Activated CD4-positive, CD25-positive, alpha-beta regulatory T cell (primary cell): ENCODE data around the gene VSTM5.
"Not testable (repeated sequence)": the region's sequence is repeated elsewhere in the genome, so short reads cannot be mapped to it uniquely, and the experiment has no call there.

ENCODE experiments used
- DNase-seq, 4 experiments: peaks; one replicate each; lab custom pipeline; 2025; lab: John Stamatoyannopoulos, UW

VSTM5 gene, protein sequence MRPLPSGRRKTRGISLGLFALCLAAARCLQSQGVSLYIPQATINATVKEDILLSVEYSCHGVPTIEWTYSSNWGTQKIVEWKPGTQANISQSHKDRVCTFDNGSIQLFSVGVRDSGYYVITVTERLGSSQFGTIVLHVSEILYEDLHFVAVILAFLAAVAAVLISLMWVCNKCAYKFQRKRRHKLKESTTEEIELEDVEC

DNA sequence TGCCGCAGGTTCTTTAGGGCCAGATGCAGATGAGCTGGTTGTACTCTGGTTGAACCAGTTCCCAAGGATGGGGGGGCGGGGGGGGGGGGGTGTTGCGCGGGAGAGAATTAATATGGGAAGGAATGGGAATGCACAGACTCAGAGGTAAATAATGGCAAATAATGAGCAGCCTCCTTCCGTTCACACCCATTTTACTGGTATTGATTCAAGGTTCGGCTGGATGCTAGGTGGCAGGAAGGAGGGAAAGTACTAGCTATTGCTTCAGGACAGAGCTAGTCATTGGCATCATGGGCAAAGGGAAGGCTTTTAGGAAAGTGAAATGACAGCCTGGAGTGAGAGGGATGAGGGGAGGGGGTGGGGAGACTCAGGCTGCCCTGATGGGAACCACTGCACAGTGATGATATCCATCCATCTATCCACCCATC is at the start of gene VSTM5:
Gene VSTM5 (minus strand): TSS at position 25 of the 425 bp plus-strand sequence. CDS start 116 bp downstream, outside the sequence.
- DNase-seq = no peak

DNA sequence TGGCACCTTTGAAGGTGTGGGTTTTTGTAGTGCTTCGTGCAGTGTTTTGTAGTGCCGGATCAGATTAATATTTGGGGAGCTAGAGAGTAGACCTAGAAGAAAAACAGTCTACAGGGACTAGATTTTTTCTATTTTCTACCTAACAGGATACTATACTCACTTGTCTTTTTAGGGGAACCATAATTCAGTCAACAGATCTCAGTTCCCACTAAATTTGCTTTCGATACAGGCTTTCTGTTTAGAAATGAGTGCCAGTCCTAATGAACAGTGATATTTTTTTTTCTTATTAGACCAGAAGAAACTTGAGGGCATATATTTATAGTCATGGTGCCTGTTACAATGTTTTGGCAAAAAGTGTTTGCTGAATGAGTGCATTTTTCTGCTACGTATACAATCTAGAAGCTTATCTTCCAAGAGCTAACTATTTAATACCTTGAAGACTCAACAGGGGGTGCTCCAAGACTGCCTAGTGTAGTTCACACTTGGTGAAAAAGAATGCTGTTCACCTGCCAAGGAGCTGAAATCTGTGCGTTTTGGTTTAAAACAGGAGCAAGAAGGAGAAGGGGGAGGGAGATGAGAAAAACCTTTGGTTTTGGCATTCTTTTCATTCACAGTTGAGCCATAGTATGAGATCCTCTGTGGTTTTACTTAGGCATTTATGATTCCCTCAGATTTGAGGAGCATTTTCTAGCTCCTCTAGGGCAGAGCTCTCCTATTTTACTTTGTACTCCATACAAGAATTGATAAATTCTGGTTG is 44.9 kb upstream of the VSTM5 start:
- no peak for DNase-seq

DNA sequence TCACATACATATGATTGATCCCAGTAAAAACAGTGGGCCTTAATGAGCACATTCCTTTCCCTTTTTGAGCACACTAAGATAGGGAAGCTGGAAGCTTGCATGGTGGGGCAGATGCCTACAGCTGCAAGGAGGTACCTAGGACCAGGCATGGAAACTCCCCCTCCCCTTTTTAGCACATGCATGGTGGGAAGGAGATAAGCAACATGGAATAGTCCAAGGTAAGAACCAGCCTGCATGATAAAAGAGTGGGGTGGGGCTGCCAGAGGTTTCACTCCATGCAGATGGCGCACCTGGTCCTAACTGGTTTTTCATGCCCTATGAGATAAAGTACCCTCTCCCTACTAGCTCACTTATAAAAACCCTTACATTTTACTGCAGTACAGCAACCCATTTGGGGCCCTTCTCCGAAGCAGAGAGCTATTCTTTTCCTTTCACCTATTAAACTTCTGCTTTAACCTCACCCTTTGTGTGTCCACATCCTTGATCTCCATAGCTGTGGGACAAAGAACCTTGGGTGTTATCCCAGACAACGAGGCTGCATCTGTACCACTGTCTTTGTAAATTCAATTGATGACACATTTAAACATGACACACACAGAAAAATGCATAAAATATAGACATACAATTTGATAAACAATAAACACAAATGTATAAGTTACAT is 40.1 kb upstream of the VSTM5 start:
- no peak for DNase-seq

DNA sequence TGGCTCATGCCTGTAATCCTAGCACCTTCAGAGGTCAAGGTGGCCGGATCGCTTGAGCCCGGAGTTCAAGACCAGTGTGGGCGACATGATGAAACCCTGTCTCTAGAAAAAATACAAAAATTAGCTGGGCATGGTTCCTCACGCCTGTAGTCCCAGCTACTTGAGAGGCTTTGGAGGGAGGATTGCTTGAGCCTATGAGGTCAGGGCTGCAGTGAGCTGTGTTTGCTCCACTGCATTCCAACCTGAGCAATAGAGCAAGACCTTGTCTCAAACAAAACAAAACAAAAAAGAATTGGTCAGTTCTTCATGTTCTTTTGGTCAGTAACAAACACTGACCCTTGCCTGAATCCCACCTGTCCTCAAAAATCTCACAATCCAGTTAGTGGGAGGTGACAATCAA is 36.7 kb upstream of the VSTM5 start:
- DNase-seq = no peak

DNA sequence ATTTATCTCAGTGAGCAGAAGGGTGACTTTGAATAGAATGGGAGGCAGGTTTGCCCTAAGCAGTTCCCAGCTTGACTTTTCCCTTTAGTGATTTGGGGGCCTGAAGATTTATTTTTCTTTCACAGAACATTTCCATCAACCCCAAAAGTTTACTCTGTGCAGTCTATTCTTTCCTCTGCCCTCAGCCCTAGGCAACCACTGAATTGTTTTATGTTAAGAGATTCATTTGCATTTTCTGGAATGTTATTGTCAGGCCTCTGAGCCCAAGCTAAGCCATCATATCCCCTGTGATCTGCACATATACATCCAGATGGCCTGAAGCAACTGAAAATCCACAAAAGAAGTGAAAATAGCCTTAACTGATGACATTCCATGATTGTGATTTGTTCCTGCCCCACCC is 28.7 kb upstream of the VSTM5 start:
- not testable (repeated sequence) for DNase-seq

DNA sequence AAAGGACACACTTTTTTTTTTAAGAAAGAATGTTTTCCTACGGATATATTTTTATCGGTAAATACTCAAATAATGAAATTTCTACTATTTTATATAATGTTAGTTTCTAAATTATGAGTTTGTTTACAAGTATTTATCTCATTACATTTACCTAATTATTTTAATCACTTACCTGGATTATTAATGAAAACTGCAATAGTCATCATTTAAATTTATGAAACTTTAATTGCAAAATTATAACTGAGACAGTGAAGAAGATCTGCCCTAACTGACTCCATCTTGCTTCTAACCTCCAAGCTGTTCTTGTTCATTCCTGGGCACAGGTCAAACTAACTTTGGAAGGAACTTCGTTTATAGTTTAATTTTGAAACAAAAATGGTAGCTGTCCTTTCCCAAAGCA is 25.2 kb upstream of the VSTM5 start:
- DNase-seq = no peak

DNA sequence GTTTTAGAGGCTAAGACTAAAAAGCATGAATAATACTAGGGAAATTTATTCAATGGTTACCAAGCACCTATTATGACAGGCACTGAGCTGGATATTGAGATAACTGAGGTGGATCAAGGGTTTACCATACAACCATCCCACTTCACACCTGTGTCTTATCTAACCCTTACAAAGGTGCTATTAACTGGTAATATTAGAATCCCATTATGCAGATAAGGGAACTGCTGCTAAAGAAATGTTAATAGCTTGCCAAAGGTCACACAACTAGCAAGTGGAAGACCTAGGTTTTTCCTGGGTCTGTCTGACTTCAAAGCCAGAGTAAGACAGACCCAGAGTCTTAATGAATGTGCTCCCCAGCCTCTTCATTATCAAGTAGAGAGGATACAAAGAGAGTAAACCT is 21.1 kb upstream of the VSTM5 start:
- no peak for DNase-seq

DNA sequence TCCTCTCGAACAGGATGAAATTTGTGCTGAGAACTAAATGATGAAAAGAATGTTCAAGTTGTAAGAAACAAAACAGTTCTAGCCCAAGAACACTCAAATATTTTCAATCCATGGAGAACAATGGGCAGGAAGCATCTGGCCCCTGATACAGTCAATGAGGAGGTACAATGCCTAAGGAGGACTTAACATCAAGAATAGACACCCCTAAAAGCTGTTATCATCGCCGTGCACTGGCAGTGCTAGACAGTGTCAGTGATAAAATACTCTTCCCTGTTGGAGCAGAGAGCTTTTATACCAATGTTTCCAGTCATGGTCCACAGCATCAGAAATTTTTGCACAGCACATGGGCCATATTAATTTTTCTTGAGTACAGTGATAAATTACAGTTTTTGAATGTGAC is 20.2 kb upstream of the VSTM5 start:
- no peak for DNase-seq

DNA sequence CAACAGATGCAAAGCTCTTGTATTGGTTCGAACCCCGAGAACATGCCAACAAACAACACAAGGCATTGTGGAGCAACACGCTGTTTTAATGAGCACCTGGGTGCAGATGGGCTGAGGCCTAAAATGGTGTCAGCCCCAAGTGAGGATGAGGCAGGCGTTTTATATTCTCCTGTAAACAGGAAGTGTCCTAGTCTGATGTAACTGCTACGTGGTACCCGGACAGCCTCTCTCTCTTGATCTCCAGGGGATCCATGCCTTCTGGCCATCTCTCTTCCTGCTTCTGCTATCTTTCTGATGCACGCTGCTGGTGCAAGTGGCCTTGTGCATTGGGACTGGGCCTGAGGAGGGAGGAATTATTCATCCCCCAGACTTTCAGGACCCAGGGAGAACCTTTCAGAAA is 19.4 kb upstream of the VSTM5 start:
- DNase-seq = no peak

DNA sequence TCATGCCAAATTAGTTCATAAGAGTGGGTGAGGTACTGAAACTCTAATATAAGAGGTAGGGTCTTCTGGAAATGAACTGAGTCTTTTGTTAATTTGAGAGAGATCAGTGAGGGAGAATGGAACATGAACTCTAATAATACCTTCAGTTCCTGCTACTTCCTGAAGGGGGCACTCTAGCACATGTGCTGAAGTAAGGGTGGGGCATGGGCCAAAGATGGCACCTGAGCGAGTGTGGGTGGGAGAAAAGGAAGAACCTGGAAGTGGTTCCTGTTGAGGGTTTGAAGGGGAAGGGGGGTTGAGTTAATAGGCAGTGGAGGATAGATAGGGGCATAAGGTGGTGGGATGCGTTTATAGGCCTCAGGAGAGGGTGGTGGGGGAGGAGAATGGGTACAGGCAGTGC is 18.0 kb upstream of the VSTM5 start:
- not testable (repeated sequence) for DNase-seq

DNA sequence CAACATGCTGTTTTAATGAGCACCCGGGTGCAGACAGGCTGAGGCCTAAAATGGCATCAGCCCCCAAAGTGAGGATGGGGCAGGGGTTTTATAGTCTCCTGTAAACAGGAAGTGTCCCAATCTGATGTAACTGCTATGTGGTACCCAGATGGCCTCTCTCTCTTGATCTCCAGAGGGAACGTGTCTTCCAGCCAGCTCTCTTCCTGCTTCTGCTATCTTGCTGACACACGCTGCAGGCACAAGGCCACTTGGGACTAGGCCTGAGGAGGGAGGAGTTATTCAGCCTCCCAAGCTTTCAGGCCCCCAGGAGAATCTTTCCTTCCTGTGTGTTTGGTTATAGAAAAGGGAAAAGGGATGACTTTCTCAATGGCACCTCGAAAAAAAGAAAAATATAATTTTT is 11.4 kb upstream of the VSTM5 start:
- no peak for DNase-seq

DNA sequence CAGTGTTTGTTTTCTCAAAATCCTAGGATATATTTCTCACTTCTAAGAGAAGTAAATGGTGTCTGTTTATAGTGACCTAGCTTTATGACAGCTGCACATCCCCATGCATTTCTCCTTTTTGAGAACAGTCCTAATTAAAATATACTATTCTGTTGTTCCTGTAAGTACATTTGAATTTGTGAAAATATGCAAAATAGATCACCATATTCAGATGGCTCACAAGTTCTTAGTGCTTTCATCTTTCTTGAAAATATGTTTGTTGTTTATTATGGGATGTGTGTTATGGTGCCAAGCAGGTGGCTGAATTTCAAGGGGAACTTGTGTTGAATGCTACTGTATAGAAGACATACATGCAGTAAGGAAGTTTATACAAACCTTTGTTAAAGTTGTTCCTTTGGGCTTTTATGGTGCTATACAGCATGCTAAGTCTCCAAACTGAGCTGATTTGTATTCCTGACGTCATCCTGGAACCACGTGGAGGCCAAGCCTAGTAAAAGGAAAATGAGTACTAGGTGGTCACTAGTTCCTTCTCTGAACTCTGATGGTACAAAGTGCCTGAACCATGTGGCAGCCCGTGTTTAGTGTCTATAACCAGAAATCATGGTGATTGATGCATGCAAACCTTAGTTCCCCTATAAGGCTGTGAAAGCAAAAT is 7.8 kb upstream of the VSTM5 start:
- no peak for DNase-seq

DNA sequence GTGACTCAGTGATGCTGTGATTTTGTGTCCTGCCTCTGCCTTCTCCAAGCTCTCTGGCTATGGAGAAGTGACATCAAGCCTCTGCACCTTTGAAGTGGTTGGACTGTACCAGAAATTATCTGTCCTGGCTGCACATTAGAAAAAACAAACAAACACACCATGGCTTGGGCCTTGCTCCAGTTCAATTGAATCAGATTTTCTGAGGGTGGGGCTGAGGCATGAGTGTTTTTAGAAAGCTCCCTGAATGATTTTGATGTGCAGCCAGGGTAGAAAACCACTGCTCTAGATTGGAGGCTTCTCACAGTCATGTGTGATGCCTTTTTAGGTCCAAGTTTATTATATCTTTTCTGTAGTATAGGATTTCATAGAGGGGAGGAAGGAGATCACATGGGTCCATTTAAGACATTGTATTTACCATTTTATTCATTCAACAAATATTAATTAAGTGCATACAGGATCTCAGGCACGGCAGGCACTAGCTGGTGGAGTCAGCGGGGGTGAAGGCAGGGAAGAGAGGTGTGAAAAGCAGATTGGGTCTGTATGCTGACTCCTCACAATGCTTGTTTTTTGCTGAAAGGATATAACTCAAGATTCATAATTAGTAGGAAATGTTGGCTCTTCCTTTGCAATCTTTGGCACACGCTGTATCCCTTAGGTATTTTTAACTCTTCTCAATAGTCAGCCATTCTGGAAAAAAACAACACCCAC is 7.1 kb upstream of the VSTM5 start:
- DNase-seq = no peak

DNA sequence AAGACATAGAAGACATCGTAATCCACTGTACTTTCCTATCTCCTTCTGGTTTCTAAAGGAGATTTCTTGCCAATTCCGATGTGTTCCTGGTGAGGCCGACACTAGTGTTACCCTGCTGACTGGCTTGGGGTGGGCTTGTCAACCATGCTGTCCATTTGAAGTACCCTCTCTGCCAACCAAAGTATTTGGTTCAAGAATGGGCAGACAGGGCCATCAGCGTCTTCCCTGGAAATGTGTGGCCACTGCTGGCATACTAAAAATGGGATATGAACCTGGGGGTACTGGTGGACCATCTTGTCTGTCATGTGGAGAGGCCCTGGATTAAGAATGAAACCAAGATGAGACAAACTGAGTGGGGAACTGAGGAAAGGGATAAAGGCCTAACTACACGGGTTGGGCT is 1.8 kb upstream of the VSTM5 start:
- DNase-seq = no peak

DNA sequence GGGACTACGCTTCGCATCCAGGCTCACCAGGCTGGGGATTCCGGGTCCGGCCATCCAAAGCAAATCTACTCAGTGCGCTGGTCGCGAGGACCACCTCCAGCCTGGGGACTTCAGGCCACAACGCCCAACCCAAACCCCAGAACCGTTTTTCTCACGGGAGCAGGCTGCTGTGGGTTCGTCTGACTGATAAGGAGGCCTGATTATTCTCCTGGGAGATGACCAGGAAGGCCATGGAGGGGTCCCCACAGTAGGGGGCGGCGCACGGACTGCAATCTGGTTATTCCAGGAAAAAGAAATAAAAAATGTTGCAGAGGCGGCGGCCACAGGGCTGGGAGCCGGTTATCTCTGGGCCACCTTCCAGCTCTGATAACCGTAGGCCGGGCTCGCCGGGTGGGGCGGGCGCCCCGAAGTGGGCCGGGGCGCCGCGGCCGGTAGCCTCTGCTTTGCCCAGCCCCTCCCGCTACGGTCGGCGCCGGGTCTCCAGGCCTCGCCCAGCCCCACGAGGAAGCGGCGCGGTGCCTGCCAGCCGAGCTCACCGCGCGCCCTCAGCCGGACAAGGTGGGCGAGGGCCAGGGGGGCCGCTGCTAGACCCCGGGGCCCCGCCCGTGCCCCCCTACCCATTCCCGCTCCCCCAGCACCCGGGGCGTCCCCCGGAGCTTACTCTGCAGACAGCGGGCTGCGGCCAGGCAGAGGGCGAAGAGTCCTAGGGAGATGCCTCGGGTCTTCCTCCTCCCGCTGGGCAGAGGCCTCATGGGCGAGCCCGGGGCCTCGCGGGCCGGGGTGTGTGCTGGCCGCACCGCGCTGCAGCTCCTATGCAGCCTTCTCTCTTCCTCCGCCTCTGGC is 446 bp downstream of the VSTM5 start:
- no peak for DNase-seq

DNA sequence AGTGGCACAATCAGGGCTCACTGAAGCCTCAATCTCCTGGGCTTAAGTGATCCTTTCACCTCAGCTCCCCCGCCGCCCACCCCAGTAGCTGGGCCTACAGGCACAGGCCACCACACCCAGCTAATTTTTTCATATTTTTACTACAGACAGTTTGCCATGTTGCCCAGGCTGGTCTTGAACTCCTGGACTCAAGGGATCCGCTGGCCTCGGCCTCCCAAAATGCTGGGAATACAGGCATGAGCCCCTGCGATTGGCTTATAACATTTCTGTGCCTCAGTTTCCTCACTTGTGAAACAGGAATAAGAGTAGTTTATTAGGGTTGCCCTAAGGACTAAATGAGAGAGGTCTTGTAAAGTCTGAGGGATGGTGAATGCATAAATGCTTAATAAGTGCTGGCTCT is 1.2 kb downstream of the VSTM5 start:
- no peak for DNase-seq

DNA sequence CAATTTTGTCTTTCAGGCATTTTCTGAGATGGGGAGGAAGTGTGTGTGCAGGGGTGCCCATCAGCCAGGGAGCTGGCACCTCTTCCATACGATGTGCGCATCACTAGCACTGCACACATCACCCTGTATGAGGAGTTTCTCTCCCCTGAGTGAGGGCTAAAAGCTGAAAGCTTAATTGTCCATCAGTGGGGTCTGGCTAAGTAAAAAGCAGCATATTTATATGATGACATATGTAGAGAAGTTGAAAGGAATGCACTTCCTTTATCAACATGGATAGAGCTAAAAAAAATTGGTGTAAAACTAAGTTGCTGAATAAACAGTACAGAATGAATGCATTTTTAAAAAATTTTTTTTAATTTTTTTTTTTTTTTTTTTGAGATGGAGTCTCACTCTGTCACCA is 4.0 kb downstream of the VSTM5 start:
- DNase-seq = no peak

DNA sequence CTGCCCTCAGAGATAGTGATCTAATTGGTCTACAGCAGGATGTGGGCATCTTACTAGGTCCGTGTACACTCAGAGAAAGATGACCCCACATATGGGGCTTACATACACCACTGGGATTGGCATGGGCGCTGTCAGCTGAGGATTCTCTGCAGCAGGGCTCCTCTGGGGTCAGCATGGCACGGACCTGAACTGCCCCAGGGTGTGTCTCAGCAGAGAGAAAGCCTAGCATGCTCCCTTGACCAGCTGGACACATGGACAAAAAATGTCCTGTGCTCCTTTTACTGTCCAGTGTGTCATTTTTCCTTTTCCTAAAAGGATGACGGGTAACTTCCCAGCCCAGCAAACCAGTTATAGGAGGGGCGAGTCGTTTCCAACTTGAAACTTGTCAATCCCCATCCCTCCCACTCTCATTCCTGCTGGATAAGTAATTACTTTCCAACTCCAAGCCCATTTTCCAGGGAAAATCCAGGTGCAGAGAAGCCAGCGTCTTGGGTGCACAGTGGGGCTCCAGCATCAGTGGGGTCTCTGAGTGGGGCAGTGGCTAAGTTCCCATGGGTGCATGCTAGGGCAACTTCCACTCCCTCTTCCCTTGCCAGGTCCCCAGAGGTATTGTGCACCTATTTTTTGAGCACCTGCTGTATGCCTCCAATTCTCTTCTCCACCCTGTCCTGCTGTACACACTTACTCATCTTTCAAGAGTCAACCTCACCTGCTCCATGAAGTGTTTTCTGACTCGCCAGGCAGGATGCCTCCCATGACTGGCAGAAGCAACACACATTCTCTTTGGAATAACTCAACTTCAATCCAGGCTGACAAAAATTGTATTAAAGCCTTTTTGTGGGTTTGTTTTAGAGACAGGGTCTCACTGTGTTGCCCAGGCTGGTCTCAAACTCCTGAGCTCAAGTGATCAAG is 5.0 kb downstream of the VSTM5 start:
- no peak for DNase-seq

DNA sequence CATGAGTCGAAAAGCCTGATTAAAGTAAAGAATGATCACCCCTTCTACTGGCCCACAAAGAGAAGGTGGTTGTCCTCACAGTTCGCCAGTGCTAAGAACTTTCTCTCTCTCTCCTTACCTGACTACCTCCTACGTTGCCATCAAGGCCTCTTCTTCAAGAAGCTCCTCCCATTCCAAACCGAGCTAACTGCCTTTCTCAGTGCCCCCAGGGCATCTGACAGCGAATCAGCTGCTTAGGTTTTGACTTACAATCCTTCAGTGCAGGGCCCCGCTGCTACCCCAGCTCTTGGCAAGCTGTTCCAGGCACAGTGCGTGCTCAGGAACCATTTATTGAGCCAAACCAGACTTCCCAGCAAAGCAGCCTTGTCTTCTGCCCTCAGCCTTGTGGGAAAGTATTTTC is 5.8 kb downstream of the VSTM5 start:
- DNase-seq = no peak

DNA sequence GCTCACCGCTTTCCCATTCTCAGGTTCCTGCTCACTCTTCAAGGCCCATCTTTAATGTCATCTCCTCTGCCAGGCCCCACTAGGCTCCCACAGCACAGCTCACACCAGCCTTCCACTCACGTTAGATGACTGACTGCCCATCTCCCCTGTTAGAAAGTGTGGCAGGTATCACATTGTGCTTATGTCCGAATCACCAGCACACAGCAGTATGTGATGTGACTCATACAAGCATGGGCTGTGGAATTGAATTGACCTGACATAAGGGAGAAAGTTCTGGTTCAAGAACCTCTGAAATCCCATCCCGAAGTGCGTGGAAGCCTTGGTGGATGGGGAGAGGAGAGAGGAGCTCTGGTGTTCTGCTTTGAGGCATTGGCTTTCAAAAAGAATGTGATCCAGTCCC is 6.5 kb downstream of the VSTM5 start:
- DNase-seq = no peak
